GM10847 (cell line): ENCODE measurements around the gene CFAP46.

Experiments
- POLR2A ChIP-seq: IDR thresholded peaks from 2 replicates; pipeline ENCODE4 v1.6.1; 2011; ENCODE audit not compliant: insufficient read length; ENCODE audit errors: extremely low read depth

CFAP46 gene

GRCh38 chr10:132838346-132838970, 103.9 kb downstream of the CFAP46 start:
- no peak for TF ChIP-seq POLR2A

DNA sequence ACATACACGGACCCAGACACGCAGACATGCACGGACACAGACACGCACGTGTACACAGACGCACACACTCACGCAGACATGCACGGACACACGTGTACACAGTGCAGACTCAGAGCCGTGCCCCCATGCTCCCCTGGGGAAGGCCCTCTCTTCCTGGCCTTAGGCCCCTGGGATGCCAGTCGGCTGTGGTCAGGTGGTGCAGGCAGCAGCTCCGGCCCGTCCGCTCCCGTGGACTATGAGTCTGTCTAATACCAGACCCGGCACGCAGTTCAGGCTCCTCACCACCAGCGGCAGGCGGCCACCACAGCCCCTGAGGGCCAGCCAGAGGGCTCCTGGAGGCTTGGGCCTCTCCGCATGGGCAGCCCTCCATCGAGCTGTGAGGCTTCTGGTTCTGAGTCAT, 104.5 kb downstream of the CFAP46 start:
- no peak for TF ChIP-seq POLR2A

- TF ChIP-seq POLR2A, result no peak
These were observed 105.4 kb downstream of the CFAP46 start for GRCh38 chr10:132836832-132837540.

- TF ChIP-seq POLR2A, result no peak
These were observed 106.0 kb downstream of the CFAP46 start for GRCh38 chr10:132836248-132836831.

DNA sequence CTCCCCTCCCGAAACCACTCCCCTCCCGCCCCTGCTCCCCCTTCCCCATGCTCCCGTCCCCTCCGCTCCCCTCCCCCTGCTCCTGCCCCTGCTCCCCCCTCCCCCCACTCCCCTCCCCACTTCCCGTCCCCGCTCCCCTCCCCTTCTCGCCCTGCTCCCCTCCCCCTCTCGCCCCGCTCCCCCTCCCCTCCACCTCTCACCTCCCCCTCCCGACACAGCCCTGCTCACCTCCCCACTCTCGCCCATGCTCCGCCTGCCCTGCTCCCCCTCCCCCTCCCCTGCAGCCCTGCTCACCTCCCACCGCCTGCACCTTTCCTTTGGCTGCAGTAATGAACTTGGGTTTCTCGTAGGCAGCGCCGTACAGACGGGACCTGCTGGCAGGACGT, 106.5 kb downstream of the CFAP46 start:
- no peak for TF ChIP-seq POLR2A

DNA sequence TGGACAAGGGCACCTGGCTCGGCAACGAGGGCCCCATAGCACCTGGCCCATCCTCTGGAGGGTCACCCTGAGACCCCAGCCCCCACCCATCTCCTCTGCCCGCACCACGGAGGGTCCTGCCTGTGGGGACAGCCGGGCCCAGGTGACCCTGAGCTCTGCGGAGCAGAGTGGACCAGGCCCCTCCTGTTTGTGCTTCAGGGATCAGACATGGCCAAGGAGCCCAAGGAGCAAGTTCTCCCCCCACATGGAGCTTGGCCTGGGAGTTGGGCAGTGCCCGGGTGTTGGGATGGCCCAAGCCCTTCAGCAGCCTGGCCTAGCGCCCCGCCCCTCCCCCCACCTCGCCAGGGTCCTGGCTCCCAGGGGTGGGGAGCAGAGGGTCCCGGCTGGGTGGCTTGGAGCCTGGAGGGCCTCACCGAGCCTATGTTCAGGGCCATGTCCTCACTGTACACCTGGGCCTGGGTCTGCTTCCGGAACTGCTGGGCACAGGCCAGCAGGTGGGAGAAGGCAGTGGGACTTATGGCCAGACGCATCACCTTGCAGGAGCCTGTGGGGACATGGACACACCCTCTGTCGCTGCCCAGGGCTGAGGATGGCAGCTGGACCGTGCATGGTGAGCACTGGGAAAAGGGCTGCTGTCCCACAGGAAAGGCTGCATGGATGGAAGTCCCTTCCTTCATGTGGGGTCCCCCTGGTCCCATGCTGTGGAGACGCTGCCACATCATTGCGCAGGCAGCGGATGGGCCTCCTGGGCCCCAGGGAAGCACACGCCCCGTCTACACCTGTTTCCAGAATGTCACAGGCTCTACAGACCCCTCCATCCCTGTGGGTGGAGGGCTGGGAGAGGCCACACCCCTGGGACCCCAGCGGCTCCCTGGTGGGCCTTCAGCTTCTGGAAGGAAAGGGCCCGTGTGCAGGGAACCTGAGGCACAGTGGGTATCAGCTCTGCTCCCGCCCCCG, 107.2 kb downstream of the CFAP46 start:
- TF ChIP-seq POLR2A, result no peak

GRCh38 chr10:132834311-132834761, 108.0 kb downstream of the CFAP46 start:
- no peak for TF ChIP-seq POLR2A

GRCh38 chr10:132833421-132834111, 108.8 kb downstream of the CFAP46 start:
- TF ChIP-seq POLR2A, result no peak

DNA sequence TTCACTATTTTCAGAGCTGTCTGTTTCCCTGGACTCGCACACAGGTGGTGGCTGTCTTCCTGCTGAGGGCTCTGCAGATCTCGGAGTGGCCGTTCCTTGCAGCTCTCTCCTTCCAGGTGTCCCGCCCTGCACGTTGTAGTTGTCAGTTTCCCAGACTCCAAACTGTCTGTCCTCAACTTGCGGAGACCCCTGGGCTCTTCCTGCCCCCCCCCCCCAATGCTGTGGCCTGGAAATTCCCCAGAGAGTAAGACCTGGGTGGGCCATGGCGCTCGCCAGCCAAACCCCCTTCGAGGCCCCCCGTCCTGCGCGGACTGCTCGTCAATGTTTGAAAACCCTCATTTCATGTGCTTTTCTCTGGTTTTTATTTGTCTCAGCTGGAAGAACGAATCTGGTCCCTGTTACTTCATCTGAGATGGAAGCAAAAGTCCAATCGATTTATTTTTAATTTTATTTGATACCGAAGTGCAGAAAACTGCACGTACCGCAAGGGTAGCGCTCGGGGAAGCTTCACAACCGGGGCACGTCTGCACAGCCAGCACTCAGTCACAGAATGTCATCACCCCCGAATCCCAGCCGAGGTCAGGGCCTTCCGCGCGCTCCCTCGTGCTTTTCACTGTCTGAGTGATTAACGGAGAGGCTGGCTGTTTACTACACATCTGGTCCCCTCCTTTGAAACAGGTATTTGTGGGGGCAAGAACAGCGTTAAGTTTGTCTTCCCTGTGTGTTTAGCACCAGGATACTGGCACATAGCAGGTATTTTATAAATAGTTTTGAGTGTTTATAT, 110.0 kb downstream of the CFAP46 start:
- TF ChIP-seq POLR2A, result no peak

DNA sequence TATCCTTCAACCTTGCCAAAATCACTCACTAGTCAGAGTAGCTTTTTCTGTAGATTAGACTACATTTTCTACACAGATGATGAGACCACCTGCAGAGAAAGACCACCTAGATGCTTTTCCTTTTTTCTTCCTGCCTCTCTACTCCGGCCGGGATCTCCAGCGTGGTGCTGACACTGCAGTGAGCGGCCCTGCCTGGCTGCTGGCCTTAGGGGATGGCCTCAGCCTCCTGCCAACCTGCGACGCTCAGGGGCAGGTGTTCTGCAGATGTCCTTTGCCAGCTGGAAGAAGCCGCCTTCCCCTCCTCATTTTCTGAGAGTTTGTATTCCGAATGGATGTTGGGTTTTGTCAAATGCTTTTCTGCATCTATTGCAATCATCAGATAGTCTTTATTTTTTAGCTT, 113.0 kb downstream of the CFAP46 start:
- no peak for TF ChIP-seq POLR2A

DNA sequence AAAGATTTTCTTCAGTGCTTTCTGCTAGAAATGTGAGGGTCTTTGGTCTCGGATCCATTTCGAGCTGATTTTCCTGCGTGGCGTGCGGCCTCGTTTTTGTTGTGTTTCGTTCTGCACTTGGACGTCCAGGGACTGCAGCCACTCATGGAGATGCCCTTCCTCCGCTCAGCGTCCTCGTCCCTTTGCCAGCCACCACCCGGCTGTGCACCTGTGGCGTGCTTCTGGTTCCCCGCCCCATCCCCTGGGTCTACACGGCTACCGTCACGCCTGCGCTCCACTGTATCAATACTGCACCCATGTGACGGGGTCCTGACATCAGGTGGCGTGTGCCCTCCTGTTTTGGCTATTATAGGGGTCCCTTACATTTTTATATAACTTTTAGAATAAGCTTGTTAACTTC, 113.7 kb downstream of the CFAP46 start:
- no peak for TF ChIP-seq POLR2A

DNA sequence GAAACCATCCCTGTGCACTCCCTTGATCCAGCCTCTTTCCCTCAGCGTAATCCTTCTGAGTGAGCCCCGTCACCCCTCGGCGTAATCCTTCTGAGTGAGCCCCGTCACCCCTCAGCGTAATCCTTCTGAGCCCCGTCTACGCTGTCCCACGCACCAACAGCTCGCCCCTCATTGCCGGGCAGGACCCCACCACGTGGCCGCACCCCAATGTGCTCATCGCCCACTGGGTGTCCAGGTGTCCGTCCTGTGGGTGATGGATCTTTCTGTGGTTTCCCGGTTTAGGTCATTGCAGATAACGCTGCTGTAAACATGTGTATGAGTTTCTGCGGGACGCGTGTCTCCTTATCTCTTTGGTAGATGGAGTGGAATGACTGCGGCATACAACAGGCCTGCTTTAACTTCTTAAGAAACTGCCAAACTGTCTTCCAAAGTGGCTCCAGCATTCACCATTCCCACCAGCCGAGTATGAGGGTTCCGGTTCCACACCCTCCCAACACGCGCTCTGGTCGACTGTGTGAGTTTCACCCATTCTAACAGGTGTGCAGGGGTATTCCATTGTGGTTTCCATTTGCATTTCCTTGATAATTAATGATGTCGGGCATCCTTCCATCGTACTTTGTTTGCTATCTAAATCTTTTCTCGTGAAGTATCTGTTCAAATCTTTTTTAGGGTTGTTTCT, 114.4 kb downstream of the CFAP46 start:
- no peak for TF ChIP-seq POLR2A

GRCh38 chr10:132827423-132827789, 115.0 kb downstream of the CFAP46 start:
- no peak for TF ChIP-seq POLR2A
